ENCODE results near the gene CBX4. TPM values are rescaled to one million over a fixed set of nuclear protein-coding genes. Genes with fewer than 3 reads are reported as not detected.

CBX4 gene
- 3.7 TPM for polyA plus RNA-seq (2013, experiment 1 of 2)
- 3.6 TPM for polyA plus RNA-seq (2013, experiment 2 of 2)

- Histone ChIP-seq H4K8ac (ENCODE audit: low read depth, low read length) (no peak within 1 kb of the TSS), H3K4me1 (ENCODE audit: control insufficient read depth, low read depth, low read length) (peaks cover 13% of the 10 kb centered on the region), H3K18ac (ENCODE audit: low read length) (peak within 1 kb of the TSS; percentile 57), H3K4me3 (ENCODE audit: low read length) (peak within 1 kb of the TSS; percentile 57), H2BK15ac (replicated peaks; ENCODE audit: low read depth) (no peak within 1 kb of the TSS), H3K23ac (ENCODE audit: low read length) (no peak within 1 kb of the TSS), H3K27me3 (ENCODE audit: insufficient read depth, low read length, poor library complexity) (peaks cover 47% of the 10 kb centered on the region), H3K27ac (ENCODE audit: low read depth, low read length) (peak within 1 kb of the TSS; percentile 65), H3K36me3 (ENCODE audit: control insufficient read depth, insufficient read depth, low read length) (no peaks in the 10 kb centered on the region), H3K79me1 (ENCODE audit: low read length) (no peaks in the 10 kb centered on the region), H2BK5ac (ENCODE audit: low read length) (no peak within 1 kb of the TSS), H2AK5ac (ENCODE audit: low read length) (no peak within 1 kb of the TSS), H2BK120ac (ENCODE audit: low read depth, low read length) (no peak within 1 kb of the TSS), H3K4me2 (ENCODE audit: low read length) (peak within 1 kb of the TSS; percentile 99), H4K5ac (ENCODE audit: low read length) (no peak within 1 kb of the TSS), H3K79me2 (ENCODE audit: control insufficient read depth, insufficient read depth, low read length) (no peaks in the 10 kb centered on the region), H3K56ac (ENCODE audit: low read length) (peak within 1 kb of the TSS; percentile 73), H3K9ac (ENCODE audit: low read length) (peak within 1 kb of the TSS; percentile 60), H3K4ac (ENCODE audit: low read depth, low read length) (no peak within 1 kb of the TSS)
- DNase-seq = peak; percentile 92
- WGBS (ENCODE audit: extremely low coverage, insufficient coverage, low lambda C conversion rate) = no CpG with 5 or more reads among the region's 103 CpGs
Measured at GRCh38 chr17:79839356-79840268, at the start of gene CBX4. CBX4 (minus strand) TSS chr17:79839440; CDS start chr17:79839251, 189 bp downstream.

- Histone ChIP-seq H4K5ac (ENCODE audit: low read length) (no peak overlapping the region), H2AK5ac (ENCODE audit: low read length) (no peak overlapping the region), H3K4me2 (ENCODE audit: low read length) (no peak overlapping the region), H3K4ac (ENCODE audit: low read depth, low read length) (no peak overlapping the region), H3K27ac (ENCODE audit: low read depth, low read length) (no peak overlapping the region), H4K8ac (ENCODE audit: low read depth, low read length) (no peak overlapping the region), H3K79me2 (ENCODE audit: control insufficient read depth, insufficient read depth, low read length) (no peaks in the 10 kb centered on the region), H3K23ac (ENCODE audit: low read length) (no peak overlapping the region), H3K27me3 (ENCODE audit: insufficient read depth, low read length, poor library complexity) (no peaks in the 10 kb centered on the region), H2BK120ac (ENCODE audit: low read depth, low read length) (no peak overlapping the region), H3K79me1 (ENCODE audit: low read length) (no peaks in the 10 kb centered on the region), H2BK15ac (replicated peaks; ENCODE audit: low read depth) (no peak overlapping the region), H3K9ac (ENCODE audit: low read length) (no peak overlapping the region), H2BK5ac (ENCODE audit: low read length) (no peak overlapping the region), H3K36me3 (ENCODE audit: control insufficient read depth, insufficient read depth, low read length) (no peaks in the 10 kb centered on the region), H3K4me1 (ENCODE audit: control insufficient read depth, low read depth, low read length) (no peaks in the 10 kb centered on the region), H3K18ac (ENCODE audit: low read length) (no peak overlapping the region), H3K56ac (ENCODE audit: low read length) (no peak overlapping the region), H3K4me3 (ENCODE audit: low read length) (no peak overlapping the region)
- WGBS (ENCODE audit: extremely low coverage, insufficient coverage, low lambda C conversion rate) = no CpG with 5 or more reads among the region's 17 CpGs
- DNase-seq = no peak
Measured at GRCh38 chr17:79888009-79888540, 48.8 kb upstream of the CBX4 start.

GRCh38 chr17:79887451-79887991 is 48.3 kb upstream of the CBX4 start:
- Histone ChIP-seq H3K27ac (ENCODE audit: low read depth, low read length) (no peak overlapping the region), H3K79me2 (ENCODE audit: control insufficient read depth, insufficient read depth, low read length) (no peaks in the 10 kb centered on the region), H4K5ac (ENCODE audit: low read length) (no peak overlapping the region), H3K27me3 (ENCODE audit: insufficient read depth, low read length, poor library complexity) (no peaks in the 10 kb centered on the region), H3K56ac (ENCODE audit: low read length) (no peak overlapping the region), H3K4me1 (ENCODE audit: control insufficient read depth, low read depth, low read length) (no peaks in the 10 kb centered on the region), H3K4me3 (ENCODE audit: low read length) (no peak overlapping the region), H3K4ac (ENCODE audit: low read depth, low read length) (no peak overlapping the region), H2BK120ac (ENCODE audit: low read depth, low read length) (no peak overlapping the region), H3K79me1 (ENCODE audit: low read length) (no peaks in the 10 kb centered on the region), H2BK15ac (replicated peaks; ENCODE audit: low read depth) (no peak overlapping the region), H3K9ac (ENCODE audit: low read length) (no peak overlapping the region), H2AK5ac (ENCODE audit: low read length) (no peak overlapping the region), H2BK5ac (ENCODE audit: low read length) (no peak overlapping the region), H3K36me3 (ENCODE audit: control insufficient read depth, insufficient read depth, low read length) (no peaks in the 10 kb centered on the region), H3K18ac (ENCODE audit: low read length) (no peak overlapping the region), H3K23ac (ENCODE audit: low read length) (no peak overlapping the region), H4K8ac (ENCODE audit: low read depth, low read length) (no peak overlapping the region), H3K4me2 (ENCODE audit: low read length) (no peak overlapping the region)
- peak; percentile 40 for DNase-seq
- WGBS (ENCODE audit: extremely low coverage, insufficient coverage, low lambda C conversion rate) = no CpG with 5 or more reads among the region's 14 CpGs

GRCh38 chr17:79883202-79883601 is 44.0 kb upstream of the CBX4 start:
- H3K56ac ChIP-seq (ENCODE audit: low read length) = no peak overlapping the region
- no peak overlapping the region for H2BK5ac ChIP-seq (ENCODE audit: low read length)
- no peaks in the 10 kb centered on the region for H3K79me2 ChIP-seq (ENCODE audit: control insufficient read depth, insufficient read depth, low read length)
- no peaks in the 10 kb centered on the region for H3K27me3 ChIP-seq (ENCODE audit: insufficient read depth, low read length, poor library complexity)
- H3K18ac ChIP-seq (ENCODE audit: low read length) = no peak overlapping the region
- H3K9ac ChIP-seq (ENCODE audit: low read length) = no peak overlapping the region
- no CpG with 5 or more reads among the region's 7 CpGs for whole genome bisulfite sequencing (ENCODE audit: extremely low coverage, insufficient coverage, low lambda C conversion rate)
- no peak overlapping the region for H3K4ac ChIP-seq (ENCODE audit: low read depth, low read length)
- no peak overlapping the region for H3K4me3 ChIP-seq (ENCODE audit: low read length)
- no peak overlapping the region for H2BK15ac ChIP-seq (replicated peaks; ENCODE audit: low read depth)
- no peak overlapping the region for H2BK120ac ChIP-seq (ENCODE audit: low read depth, low read length)
- H3K36me3 ChIP-seq (ENCODE audit: control insufficient read depth, insufficient read depth, low read length) = no peaks in the 10 kb centered on the region
- DNase-seq = peak; percentile 20
- H4K5ac ChIP-seq (ENCODE audit: low read length) = no peak overlapping the region
- H2AK5ac ChIP-seq (ENCODE audit: low read length) = no peak overlapping the region
- H3K4me2 ChIP-seq (ENCODE audit: low read length) = no peak overlapping the region
- H3K79me1 ChIP-seq (ENCODE audit: low read length) = no peaks in the 10 kb centered on the region
- H3K27ac ChIP-seq (ENCODE audit: low read depth, low read length) = no peak overlapping the region
- H3K4me1 ChIP-seq (ENCODE audit: control insufficient read depth, low read depth, low read length) = no peaks in the 10 kb centered on the region
- H3K23ac ChIP-seq (ENCODE audit: low read length) = no peak overlapping the region
- H4K8ac ChIP-seq (ENCODE audit: low read depth, low read length) = no peak overlapping the region

GRCh38 chr17:79878329-79878947 is 39.2 kb upstream of the CBX4 start:
- no peak overlapping the region for H2AK5ac ChIP-seq (ENCODE audit: low read length)
- no peak overlapping the region for H3K18ac ChIP-seq (ENCODE audit: low read length)
- H2BK5ac ChIP-seq (ENCODE audit: low read length) = no peak overlapping the region
- no peaks in the 10 kb centered on the region for H3K27me3 ChIP-seq (ENCODE audit: insufficient read depth, low read length, poor library complexity)
- no peaks in the 10 kb centered on the region for H3K79me1 ChIP-seq (ENCODE audit: low read length)
- H3K9ac ChIP-seq (ENCODE audit: low read length) = no peak overlapping the region
- no peak overlapping the region for H2BK120ac ChIP-seq (ENCODE audit: low read depth, low read length)
- no peak overlapping the region for H2BK15ac ChIP-seq (replicated peaks; ENCODE audit: low read depth)
- no peak overlapping the region for H3K4ac ChIP-seq (ENCODE audit: low read depth, low read length)
- no peaks in the 10 kb centered on the region for H3K79me2 ChIP-seq (ENCODE audit: control insufficient read depth, insufficient read depth, low read length)
- H3K4me2 ChIP-seq (ENCODE audit: low read length) = no peak overlapping the region
- H3K4me3 ChIP-seq (ENCODE audit: low read length) = no peak overlapping the region
- H3K27ac ChIP-seq (ENCODE audit: low read depth, low read length) = no peak overlapping the region
- H4K5ac ChIP-seq (ENCODE audit: low read length) = no peak overlapping the region
- no CpG with 5 or more reads among the region's 10 CpGs for WGBS (ENCODE audit: extremely low coverage, insufficient coverage, low lambda C conversion rate)
- no peak overlapping the region for H3K23ac ChIP-seq (ENCODE audit: low read length)
- no peak overlapping the region for H4K8ac ChIP-seq (ENCODE audit: low read depth, low read length)
- no peak for DNase-seq
- H3K36me3 ChIP-seq (ENCODE audit: control insufficient read depth, insufficient read depth, low read length) = no peaks in the 10 kb centered on the region
- no peak overlapping the region for H3K56ac ChIP-seq (ENCODE audit: low read length)
- H3K4me1 ChIP-seq (ENCODE audit: control insufficient read depth, low read depth, low read length) = no peaks in the 10 kb centered on the region
